ENCODE measurements around the gene FARP2. TPM values are rescaled to one million over a fixed set of nuclear protein-coding genes. Genes with fewer than 3 reads are reported as not detected.

Gene FARP2
- total and polyA plus RNA-seq, 2 experiments from 2014 or later = 16.0 to 22.6 TPM

DNA sequence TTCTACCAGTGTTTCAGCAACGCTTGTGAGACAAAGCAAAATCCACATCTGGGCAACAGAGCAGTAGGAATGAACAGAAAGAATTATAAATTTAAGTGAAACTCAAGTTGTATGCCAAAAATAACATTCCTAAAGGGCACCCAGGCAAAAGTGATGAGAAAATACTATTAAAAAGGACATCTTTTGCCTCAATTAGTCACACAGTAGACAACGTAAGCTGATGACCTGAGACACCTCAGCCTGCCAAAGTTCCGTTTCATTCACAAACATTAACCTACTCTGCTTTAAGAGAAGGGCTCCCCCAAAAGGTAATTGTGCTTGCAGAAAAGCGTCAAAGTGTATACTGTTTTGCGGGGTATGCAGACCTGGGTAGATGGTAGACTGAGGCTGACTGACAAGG, 47.8 kb upstream of the FARP2 start:
- Mint-ChIP-seq H3K9me3 (no peaks in the 10 kb centered on the region), H3K4me3 (no peak overlapping the region; the same call in 2 of the 3 replicates), H3K36me3 (ENCODE audit: low read depth) (no peaks in the 10 kb centered on the region), H3K27me3 (ENCODE audit: insufficient read depth, low read depth, poor library complexity) (peaks cover 8% of the 10 kb centered on the region), H3K4me1 (peaks cover 49% of the 10 kb centered on the region), H3K27ac (no peak overlapping the region)
- peaks cover 100% of the 10 kb centered on the region for H3K79me2 ChIP-seq (replicated peaks; ENCODE audit: insufficient read depth)
- H3K4me2 ChIP-seq = peak overlapping the region; percentile 28; the same call in 1 of the 2 replicates
- H3K9me2 ChIP-seq (ENCODE audit: insufficient read depth) = no peaks in the 10 kb centered on the region
- ATAC-seq (no peak), DNase-seq (ENCODE audit: low spot score) (no peak)
- no peak for TF ChIP-seq POLR2AphosphoS5 (IDR thresholded peaks at IDR 0.05; ENCODE audit: low read depth)
- peaks cover 14% of the 10 kb centered on the region for H3K4me1 ChIP-seq (ENCODE audit: insufficient read depth)
- H2AFZ ChIP-seq = no peak overlapping the region
- no peak overlapping the region for H3K4me3 ChIP-seq
- H3K36me3 ChIP-seq (ENCODE audit: insufficient read depth) = no peaks in the 10 kb centered on the region
- peaks cover 52% of the 10 kb centered on the region for H4K20me1 ChIP-seq (replicated peaks; ENCODE audit: insufficient read depth)
- H3F3A ChIP-seq (replicated peaks; ENCODE audit: low read depth) = no peaks in the 10 kb centered on the region
- no peaks in the 10 kb centered on the region for H3K27me3 ChIP-seq (ENCODE audit: insufficient read depth)
- no peak overlapping the region; the same call in 1 of the 2 replicates for H3K27ac ChIP-seq (ENCODE audit: low read depth)

DNA sequence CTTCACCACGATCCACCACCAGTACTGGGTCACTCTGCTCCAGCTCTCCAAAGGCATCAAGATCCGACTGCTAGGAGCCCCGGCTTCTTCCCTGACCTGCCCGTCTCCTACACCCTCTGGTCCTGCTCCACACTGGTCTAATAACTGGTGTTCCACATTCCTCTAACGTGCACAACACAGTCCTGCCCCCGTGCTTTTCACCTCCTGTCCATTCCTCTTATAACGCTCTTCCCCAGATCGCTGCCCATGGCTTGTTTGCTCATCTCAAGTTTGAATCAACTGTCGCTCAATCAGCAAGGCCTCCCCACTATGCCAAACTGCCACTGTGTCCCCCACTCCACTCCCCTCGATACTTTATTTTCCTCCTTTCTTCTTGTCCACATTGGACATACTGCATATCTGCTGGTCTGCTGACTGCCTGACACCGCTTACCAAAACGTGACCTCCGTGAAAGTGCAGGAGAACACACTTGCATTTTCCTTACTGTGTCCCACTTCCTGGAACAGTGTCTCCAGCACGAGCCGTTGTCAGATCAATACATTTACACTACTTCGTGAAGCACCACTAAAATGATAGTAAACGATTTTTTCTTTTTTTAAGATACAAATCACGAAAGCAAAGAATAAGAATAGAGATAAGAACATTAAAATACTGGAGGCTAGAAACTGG, 47.1 kb upstream of the FARP2 start:
- peaks cover 51% of the 10 kb centered on the region for H3K4me1 Mint-ChIP-seq
- H3K27me3 Mint-ChIP-seq (ENCODE audit: insufficient read depth, low read depth, poor library complexity) = peaks cover 6% of the 10 kb centered on the region
- H3K9me3 Mint-ChIP-seq = no peaks in the 10 kb centered on the region
- no peak for ATAC-seq
- H3K27ac Mint-ChIP-seq = peak overlapping the region; percentile 60
- H3K9me2 ChIP-seq (ENCODE audit: insufficient read depth) = no peaks in the 10 kb centered on the region
- peak overlapping the region; percentile 21; the same call in 1 of the 2 replicates for H3K27ac ChIP-seq (ENCODE audit: low read depth)
- no peak overlapping the region for H2AFZ ChIP-seq
- peaks cover 19% of the 10 kb centered on the region for H3K4me1 ChIP-seq (ENCODE audit: insufficient read depth)
- peaks cover 45% of the 10 kb centered on the region for H4K20me1 ChIP-seq (replicated peaks; ENCODE audit: insufficient read depth)
- H3K4me3 ChIP-seq = no peak overlapping the region
- no peaks in the 10 kb centered on the region for H3K36me3 ChIP-seq (ENCODE audit: insufficient read depth)
- no peak overlapping the region; the same call in 2 of the 3 replicates for H3K4me3 Mint-ChIP-seq
- no peaks in the 10 kb centered on the region for H3F3A ChIP-seq (replicated peaks; ENCODE audit: low read depth)
- H3K36me3 Mint-ChIP-seq (ENCODE audit: low read depth) = no peaks in the 10 kb centered on the region
- DNase-seq (ENCODE audit: low spot score) = no peak
- TF ChIP-seq STAT1 (IDR thresholded peaks at IDR 0.05; ENCODE audit: unreplicated experiment) (no peak), POLR2AphosphoS5 (IDR thresholded peaks at IDR 0.05; ENCODE audit: low read depth) (no peak), JUNB (IDR thresholded peaks at IDR 0.05; ENCODE audit: unreplicated experiment) (no peak), EZH2phosphoT487 (IDR thresholded peaks at IDR 0.05; ENCODE audit: unreplicated experiment) (no peak)
- TF ChIP-seq, protein P1, sequence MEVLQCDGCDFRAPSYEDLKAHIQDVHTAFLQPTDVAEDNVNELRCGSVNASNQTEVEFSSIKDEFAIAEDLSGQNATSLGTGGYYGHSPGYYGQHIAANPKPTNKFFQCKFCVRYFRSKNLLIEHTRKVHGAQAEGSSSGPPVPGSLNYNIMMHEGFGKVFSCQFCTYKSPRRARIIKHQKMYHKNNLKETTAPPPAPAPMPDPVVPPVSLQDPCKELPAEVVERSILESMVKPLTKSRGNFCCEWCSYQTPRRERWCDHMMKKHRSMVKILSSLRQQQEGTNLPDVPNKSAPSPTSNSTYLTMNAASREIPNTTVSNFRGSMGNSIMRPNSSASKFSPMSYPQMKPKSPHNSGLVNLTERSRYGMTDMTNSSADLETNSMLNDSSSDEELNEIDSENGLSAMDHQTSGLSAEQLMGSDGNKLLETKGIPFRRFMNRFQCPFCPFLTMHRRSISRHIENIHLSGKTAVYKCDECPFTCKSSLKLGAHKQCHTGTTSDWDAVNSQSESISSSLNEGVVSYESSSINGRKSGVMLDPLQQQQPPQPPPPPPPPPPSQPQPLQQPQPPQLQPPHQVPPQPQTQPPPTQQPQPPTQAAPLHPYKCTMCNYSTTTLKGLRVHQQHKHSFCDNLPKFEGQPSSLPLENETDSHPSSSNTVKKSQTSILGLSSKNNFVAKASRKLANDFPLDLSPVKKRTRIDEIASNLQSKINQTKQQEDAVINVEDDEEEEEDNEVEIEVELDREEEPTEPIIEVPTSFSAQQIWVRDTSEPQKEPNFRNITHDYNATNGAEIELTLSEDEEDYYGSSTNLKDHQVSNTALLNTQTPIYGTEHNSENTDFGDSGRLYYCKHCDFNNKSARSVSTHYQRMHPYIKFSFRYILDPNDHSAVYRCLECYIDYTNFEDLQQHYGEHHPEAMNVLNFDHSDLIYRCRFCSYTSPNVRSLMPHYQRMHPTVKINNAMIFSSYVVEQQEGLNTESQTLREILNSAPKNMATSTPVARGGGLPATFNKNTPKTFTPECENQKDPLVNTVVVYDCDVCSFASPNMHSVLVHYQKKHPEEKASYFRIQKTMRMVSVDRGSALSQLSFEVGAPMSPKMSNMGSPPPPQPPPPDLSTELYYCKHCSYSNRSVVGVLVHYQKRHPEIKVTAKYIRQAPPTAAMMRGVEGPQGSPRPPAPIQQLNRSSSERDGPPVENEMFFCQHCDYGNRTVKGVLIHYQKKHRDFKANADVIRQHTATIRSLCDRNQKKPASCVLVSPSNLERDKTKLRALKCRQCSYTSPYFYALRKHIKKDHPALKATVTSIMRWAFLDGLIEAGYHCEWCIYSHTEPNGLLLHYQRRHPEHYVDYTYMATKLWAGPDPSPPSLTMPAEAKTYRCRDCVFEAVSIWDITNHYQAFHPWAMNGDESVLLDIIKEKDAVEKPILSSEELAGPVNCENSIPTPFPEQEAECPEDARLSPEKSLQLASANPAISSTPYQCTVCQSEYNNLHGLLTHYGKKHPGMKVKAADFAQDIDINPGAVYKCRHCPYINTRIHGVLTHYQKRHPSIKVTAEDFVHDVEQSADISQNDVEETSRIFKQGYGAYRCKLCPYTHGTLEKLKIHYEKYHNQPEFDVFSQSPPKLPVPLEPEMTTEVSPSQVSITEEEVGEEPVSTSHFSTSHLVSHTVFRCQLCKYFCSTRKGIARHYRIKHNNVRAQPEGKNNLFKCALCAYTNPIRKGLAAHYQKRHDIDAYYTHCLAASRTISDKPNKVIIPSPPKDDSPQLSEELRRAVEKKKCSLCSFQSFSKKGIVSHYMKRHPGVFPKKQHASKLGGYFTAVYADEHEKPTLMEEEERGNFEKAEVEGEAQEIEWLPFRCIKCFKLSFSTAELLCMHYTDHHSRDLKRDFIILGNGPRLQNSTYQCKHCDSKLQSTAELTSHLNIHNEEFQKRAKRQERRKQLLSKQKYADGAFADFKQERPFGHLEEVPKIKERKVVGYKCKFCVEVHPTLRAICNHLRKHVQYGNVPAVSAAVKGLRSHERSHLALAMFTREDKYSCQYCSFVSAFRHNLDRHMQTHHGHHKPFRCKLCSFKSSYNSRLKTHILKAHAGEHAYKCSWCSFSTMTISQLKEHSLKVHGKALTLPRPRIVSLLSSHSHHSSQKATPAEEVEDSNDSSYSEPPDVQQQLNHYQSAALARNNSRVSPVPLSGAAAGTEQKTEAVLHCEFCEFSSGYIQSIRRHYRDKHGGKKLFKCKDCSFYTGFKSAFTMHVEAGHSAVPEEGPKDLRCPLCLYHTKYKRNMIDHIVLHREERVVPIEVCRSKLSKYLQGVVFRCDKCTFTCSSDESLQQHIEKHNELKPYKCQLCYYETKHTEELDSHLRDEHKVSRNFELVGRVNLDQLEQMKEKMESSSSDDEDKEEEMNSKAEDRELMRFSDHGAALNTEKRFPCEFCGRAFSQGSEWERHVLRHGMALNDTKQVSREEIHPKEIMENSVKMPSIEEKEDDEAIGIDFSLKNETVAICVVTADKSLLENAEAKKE (CRISPR knock-in tag; IDR thresholded peaks at IDR 0.05) = no peak
- peaks cover 100% of the 10 kb centered on the region for H3K79me2 ChIP-seq (replicated peaks; ENCODE audit: insufficient read depth)
- H3K4me2 ChIP-seq = no peak overlapping the region
- H3K27me3 ChIP-seq (ENCODE audit: insufficient read depth) = no peaks in the 10 kb centered on the region

Measured in GM23338 (cell line).